ENCODE measurements around the gene ADARB2.

DNA sequence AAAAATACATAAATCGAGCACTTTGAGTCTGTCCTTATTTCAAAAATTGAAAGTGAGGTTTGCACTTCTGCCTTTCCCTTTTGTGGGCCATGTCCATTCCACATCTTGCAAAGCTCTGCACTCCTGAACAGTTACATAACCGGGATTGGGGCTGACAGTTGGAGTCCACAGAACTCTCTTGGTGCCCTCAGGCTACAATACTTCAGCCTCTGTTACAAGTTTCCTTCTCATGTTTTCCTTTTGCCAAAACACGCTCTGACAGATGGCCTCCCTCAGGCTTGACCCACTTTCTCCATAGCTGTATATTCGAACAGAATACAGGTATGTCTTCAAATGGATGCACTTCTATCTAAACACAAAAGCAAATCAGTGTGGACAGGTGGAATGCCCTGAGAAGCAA lies 345.2 kb downstream of the ADARB2 start:
- no peak for TF ChIP-seq JUNB (IDR thresholded peaks at IDR 0.05)
- no peak for TF ChIP-seq ZZZ3 (IDR thresholded peaks at IDR 0.05; ENCODE audit: control insufficient read depth, insufficient read length, low read depth)
- no peak for TF ChIP-seq SMAD1 (IDR thresholded peaks at IDR 0.05; ENCODE audit: low read depth, partially characterized antibody)
- no peak for TF ChIP-seq POLR2A (IDR thresholded peaks at IDR 0.05; ENCODE audit: low read depth, low read length)
- TF ChIP-seq CTCF (IDR thresholded peaks at IDR 0.05 in 2 of 3, conservative IDR thresholded peaks at IDR 0.05 in 1 of 3; ENCODE audit: control insufficient read depth in 2 of 3, extremely low read depth in 1 of 3, insufficient read depth in 1 of 3, low read depth in 3 of 3, low read length in 3 of 3) = no peak
- TF ChIP-seq, protein P1, sequence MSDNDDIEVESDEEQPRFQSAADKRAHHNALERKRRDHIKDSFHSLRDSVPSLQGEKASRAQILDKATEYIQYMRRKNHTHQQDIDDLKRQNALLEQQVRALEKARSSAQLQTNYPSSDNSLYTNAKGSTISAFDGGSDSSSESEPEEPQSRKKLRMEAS (IDR thresholded peaks at IDR 0.05; ENCODE audit: low read depth, low read length) = no peak
- no peak for TF ChIP-seq FOS (IDR thresholded peaks at IDR 0.05; ENCODE audit: borderline replicate concordance, extremely low read depth, insufficient read length)
- TF ChIP-seq GABPA (IDR thresholded peaks at IDR 0.05; ENCODE audit: low read depth) = no peak

Data from GM12878 (cell line).